HG03196 (cell line): ENCODE measurements around the gene TSSK1B.
"Not testable (repeated sequence)": the region's sequence is repeated elsewhere in the genome, so short reads cannot be mapped to it uniquely, and the experiment has no call there.

ENCODE experiments used
- ATAC-seq: cut with Tn5 transposase; IDR thresholded peaks from one replicate; pipeline ENCODE4 v1.9.1; 2021; ENCODE audit not compliant: unreplicated experiment

The TSSK1B gene

DNA sequence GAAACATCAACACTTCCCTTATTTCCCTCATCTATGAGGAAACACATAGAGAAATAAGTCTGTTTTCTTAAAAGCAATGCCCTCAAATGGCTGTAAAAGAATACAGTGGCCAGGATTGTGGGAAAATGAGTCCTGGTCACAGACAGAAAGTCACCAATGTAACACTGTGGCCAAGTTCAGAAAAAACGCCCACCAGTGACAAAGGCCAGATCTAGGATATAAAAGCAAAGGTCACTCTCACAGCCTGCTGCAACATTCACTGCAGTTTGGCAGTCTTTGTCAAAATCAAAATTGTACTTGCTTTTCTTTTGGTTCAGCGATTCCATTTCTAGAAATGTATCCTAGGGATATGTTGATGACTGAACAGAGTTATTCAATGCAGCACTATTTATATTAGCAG lies 30.5 kb downstream of the TSSK1B start:
- no peak for ATAC-seq

DNA sequence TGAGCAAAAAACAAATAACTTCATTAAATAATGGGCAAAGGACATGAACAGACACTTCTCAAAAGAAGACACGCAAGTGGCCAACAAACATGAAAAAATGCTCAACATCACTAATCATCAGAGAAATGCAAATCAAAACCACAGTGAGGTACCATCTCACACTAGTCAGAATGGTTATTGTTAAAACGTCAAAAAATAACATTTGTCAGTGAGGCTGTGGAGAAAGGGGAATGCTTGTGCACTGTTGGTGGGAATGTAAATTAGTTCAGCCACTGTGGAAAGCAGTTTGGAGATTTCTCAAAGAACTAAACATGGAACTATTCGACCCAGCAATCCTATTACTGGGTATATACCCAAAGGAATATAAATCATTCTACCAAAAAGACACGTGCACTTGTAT lies 36.8 kb downstream of the TSSK1B start:
- ATAC-seq = not testable (repeated sequence)

- no peak for ATAC-seq
These were observed 37.7 kb downstream of the TSSK1B start for GRCh38 chr5:113397046-113397445.

- ATAC-seq = no peak
These were observed 40.1 kb downstream of the TSSK1B start for GRCh38 chr5:113394658-113395057.

- ATAC-seq = no peak
These were observed 44.6 kb downstream of the TSSK1B start for GRCh38 chr5:113390224-113390623.

GRCh38 chr5:113389116-113389515 lies 45.7 kb downstream of the TSSK1B start:
- ATAC-seq = no peak

GRCh38 chr5:113387844-113388243 lies 46.9 kb downstream of the TSSK1B start:
- no peak for ATAC-seq

DNA sequence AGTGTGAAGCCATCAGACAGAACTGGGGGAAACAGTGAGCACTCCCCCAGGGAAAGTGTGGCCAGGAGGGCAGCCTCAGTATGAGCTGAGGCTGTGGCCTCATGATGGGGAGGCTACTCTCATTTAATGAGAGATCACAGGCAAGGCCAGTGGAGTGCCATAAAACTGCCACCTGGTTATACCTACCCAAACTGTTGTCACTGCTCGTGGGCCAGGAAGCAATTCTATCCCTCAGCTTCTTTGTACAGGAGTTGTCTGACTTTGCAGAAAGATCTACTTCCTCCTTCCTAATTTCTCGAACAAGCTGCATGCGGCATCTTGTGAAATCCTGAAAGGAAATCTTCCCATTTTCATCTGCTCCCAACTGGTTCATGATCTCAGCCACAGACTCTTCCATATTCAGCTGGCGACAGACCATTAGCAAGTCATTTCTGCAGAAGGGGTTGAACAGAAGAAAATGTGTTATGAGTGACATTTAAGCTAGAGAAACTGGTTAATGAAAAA lies 50.0 kb downstream of the TSSK1B start:
- no peak for ATAC-seq

GRCh38 chr5:113382731-113383130 lies 52.1 kb downstream of the TSSK1B start:
- ATAC-seq = no peak
